Choroid plexus epithelial cell (primary cell): ENCODE measurements around the gene GLRX5.

ENCODE experiments used
- DNase-seq: peaks from one replicate; pipeline ENCODE4 v3.0.0-alpha.2; 2010; ENCODE audit warnings: low read depth
- H3K4me3 ChIP-seq: 2 replicates; pipeline ENCODE4 v1.5.1; 2011; ENCODE audit warnings: low read depth, mild to moderate bottlenecking, control low read depth, low read length, moderate library complexity
- TF ChIP-seq, protein P1 (sequence below): conservative IDR thresholded peaks from 2 replicates; pipeline ENCODE4 v1.5.1; 2011; ENCODE audit warnings: low read depth, mild to moderate bottlenecking, control low read depth, inconsistent platforms, low read length, moderate library complexity

Gene GLRX5

DNA sequence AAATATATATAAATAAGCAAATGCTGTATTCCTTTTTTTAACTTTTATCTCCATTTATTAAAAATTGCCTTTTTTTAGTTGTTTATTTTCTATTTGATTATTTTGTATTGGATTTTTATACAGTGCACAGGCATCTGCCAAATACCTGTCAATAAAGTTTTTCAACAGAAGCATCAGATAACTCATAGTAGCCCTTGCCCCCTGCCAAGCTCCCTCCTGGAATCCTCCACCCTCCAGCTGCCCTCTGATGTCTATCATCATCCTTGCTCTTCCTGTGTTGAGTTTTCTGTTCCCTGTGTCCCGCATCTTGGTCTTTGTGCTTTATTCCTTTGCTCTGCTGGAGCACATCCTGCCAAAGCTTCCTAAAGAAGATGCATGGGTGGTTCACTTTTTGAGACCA lies 16.6 kb downstream of the GLRX5 start:
- no peak for DNase-seq
- H3K4me3 ChIP-seq: no peak overlapping the region
- TF ChIP-seq, protein P1, sequence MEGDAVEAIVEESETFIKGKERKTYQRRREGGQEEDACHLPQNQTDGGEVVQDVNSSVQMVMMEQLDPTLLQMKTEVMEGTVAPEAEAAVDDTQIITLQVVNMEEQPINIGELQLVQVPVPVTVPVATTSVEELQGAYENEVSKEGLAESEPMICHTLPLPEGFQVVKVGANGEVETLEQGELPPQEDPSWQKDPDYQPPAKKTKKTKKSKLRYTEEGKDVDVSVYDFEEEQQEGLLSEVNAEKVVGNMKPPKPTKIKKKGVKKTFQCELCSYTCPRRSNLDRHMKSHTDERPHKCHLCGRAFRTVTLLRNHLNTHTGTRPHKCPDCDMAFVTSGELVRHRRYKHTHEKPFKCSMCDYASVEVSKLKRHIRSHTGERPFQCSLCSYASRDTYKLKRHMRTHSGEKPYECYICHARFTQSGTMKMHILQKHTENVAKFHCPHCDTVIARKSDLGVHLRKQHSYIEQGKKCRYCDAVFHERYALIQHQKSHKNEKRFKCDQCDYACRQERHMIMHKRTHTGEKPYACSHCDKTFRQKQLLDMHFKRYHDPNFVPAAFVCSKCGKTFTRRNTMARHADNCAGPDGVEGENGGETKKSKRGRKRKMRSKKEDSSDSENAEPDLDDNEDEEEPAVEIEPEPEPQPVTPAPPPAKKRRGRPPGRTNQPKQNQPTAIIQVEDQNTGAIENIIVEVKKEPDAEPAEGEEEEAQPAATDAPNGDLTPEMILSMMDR: no peak

DNA sequence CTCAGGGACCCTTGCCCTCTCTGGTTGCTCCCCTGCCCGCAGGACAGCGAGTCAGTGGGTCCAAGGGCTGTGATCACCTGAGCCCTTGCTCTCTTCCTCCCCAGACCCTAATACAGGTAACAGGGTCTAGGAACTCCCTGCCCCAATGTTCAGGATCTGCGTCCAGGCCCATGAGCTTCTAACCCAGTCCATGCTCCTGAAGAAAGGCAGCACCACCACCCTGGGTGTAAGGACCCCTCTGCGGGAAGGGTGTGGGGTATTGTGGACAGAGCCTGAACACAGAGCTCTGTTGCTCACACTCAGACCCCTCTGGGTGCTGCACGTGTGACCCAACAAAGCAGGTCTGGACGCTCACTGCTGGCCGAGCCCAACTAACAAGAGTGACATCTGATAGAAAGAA lies 18.3 kb downstream of the GLRX5 start:
- no peak for DNase-seq
- TF ChIP-seq, protein P1: no peak
- no peak overlapping the region for H3K4me3 ChIP-seq

DNA sequence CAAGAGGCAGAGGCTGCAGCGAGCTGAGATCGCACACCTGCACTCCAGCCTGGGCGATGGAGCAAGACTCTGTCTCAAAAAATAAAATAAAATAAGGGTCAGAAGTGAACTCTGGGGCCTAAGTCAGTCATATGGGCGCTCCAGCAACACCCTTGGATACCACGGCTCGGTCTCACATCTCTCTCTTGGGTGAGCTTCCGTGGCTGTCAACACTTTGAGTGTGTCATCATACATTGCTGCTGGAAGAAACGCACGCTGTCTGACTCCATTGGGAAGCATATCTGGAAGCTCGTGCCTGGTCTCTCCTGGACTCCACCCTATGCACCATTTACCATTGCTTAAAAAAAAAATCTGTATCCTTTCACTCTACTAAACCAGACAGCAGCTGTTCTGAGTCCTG lies 20.2 kb downstream of the GLRX5 start:
- DNase-seq: no peak
- no peak overlapping the region for H3K4me3 ChIP-seq
- TF ChIP-seq, protein P1: no peak

DNA sequence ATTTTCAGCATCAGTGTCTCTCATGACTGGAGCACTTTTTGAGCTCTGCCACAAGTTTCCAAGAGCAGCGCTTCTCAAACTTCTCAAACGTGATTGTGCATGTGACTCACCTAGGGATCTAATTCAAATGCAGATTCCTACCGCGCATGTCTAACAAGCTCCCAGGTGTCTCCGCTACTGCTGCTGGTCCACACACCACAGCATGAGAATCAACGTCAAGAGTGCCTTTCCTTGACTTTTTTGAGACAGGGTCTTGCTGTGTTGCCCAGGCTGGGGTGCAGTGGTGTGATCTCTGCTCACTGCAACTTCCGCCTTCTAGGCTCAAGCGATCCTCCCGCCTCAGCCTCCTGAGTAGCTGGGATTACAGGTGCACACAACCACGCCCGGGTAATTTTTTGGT lies 22.4 kb downstream of the GLRX5 start:
- DNase-seq: no peak
- no peak overlapping the region for H3K4me3 ChIP-seq
- TF ChIP-seq, protein P1: no peak

DNA sequence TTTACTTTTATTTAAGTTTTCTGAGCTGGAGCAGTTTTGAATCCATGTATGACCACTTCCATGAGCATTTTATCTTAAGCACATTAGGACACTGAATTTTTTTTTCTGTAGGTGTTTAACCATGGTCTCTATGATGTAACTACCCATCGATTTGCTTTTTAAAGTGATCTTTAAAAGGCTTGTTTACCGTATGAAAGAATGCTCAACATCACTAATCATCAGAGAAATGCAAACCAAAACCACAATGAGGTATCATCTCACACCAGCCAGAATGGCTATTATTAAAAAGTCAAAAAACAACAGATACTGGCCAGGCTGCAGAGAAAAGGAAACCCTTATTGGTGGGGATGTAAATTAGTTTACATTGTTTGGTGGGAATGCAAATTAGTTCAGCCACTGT lies 23.0 kb downstream of the GLRX5 start:
- DNase-seq: no peak
- TF ChIP-seq, protein P1: no peak
- H3K4me3 ChIP-seq: no peak overlapping the region

DNA sequence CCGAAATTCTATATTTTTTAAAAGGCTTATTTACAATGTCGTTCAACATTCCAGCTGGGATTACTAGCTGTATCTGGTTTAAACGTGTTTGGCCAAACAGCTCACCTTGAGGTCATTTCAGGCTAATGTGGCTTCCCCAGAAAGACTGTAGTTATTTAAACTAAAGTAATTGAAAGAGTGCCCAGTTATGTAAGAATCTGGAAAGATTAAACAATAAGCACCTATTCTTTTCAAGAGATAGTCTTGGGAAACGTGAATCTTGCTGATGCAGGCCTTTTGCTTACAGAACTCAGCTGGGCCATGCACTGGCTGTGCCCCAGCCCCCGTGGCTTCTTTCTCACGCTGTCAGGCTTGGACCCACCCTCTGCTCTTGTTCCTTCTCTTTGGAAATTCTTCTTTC lies 24.4 kb downstream of the GLRX5 start:
- H3K4me3 ChIP-seq: no peak overlapping the region
- no peak for DNase-seq
- TF ChIP-seq, protein P1: no peak

DNA sequence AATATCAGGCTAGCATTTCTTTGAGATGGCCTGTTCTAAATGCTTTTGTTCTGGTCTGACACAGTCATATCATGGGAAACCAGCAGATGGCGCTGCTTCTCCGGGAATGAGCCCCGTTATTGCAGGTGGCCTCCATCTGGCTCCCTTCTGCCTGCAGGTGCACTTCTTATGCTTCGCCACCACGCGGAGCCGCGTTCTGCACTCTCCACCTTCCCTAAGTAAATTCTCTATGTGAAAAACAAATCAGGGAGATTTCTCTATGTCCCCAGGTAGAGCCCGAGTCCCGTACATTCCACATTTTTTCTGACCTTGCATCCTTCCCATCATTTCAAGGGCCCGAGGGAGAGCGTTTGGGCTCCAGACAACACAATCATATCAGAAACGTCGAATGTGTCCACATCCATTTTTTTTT lies 26.2 kb downstream of the GLRX5 start:
- H3K4me3 ChIP-seq: no peak overlapping the region
- peak; percentile 95 for DNase-seq

More for the DNA sequence above, 26.2 kb downstream of the GLRX5 start:
- TF ChIP-seq, protein P1: peak; percentile 96
